GM10847 (cell line): ENCODE measurements around the gene MTERF1.

ENCODE experiments used
- POLR2A ChIP-seq: IDR thresholded peaks from 2 replicates; pipeline ENCODE4 v1.6.1; 2011; ENCODE audit not compliant: insufficient read length; ENCODE audit errors: extremely low read depth

The MTERF1 gene

GRCh38 chr7:91883676-91884362 lies 3.3 kb upstream of the MTERF1 start:
- TF ChIP-seq POLR2A, result no peak

DNA sequence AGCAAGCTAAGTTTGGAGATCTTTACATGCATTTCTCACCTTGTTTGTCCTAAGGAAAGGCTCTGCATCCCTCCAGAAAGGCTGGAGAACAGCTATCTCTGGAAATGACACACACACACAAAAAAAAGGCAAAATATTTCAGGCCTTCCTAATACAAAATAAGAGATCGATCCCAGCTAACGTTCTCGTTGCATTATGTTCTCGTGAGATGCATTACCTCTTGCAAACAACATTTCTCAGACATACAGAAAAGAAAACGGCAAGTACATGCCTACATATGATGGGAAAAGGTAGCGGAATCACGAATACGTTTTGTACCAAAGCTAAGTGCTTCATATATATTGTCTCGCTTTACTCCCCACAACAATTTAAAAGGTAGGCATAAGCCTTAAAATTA lies 488 bp downstream of the MTERF1 start:
- TF ChIP-seq POLR2A, result no peak

- TF ChIP-seq POLR2A, result no peak
Measured at GRCh38 chr7:91876391-91877133, 3.9 kb downstream of the MTERF1 start.

- TF ChIP-seq POLR2A, result no peak
Measured at GRCh38 chr7:91875851-91876250, 4.7 kb downstream of the MTERF1 start.

DNA sequence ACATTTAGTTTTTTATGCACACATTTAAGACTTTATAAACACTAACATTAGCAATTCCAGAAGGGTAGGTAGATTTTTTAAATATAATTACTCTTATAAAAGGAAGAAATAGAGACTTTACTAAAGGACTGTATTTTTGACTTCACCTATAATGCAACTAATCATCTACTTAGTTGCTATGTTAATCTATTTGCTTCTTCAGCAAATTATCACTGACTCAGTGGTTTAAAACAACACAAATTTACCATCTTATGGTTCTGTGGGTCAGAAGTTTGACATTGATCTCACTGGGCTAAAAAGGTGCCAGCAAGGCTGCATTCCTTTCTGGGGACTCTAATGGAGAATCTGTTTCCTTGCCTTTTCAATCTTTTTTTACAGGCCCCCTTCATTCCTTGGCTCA lies 7.6 kb downstream of the MTERF1 start:
- TF ChIP-seq POLR2A, result no peak

GRCh38 chr7:91872069-91872468 lies 8.4 kb downstream of the MTERF1 start:
- no peak for TF ChIP-seq POLR2A

- no peak for TF ChIP-seq POLR2A
Measured at GRCh38 chr7:91869661-91870060, 10.8 kb downstream of the MTERF1 start.

DNA sequence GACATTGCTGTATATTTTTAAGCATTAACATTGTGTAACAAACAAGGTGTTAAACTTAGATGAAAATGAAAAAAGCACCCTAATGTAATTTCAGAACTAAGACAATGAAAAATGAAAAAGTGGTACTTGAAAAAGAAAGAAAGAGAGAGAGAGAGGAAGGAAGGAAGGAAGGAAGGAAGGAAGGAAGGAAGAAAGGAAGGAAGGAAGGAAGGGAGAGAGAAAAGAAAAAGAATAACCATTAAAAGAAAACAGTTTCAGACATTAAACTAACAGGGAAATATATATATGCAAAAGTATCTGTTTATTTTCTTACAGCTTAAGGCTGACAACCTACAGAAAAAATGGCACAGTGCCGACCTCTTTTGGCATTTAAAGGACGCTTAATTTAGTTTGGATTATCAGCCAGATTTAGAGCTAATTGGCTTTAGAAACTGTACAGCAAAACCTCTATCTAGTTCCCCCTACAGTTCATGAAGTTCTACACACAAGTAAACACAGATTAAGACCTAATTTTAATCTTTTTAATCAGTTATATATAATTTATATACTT lies 13.8 kb downstream of the MTERF1 start:
- TF ChIP-seq POLR2A, result no peak

DNA sequence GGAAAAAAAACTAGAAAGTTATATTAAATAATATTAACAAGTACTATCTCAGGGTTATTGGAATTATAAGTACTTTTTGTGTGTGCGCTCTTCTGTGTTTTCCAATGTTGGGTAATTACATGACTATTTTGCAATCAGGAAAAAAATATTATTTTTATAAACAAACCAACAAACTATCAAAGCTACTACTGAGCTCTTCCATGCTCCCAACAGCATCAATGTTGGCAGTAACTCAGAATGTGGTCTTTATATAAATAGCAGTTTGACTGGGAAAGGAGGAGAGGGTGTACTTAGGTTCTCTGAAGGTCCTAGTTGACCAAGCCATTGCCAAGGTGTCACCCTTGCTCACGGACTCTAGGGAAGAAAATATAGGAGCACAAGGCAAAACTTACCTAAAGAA lies 15.0 kb downstream of the MTERF1 start:
- TF ChIP-seq POLR2A, result no peak

DNA sequence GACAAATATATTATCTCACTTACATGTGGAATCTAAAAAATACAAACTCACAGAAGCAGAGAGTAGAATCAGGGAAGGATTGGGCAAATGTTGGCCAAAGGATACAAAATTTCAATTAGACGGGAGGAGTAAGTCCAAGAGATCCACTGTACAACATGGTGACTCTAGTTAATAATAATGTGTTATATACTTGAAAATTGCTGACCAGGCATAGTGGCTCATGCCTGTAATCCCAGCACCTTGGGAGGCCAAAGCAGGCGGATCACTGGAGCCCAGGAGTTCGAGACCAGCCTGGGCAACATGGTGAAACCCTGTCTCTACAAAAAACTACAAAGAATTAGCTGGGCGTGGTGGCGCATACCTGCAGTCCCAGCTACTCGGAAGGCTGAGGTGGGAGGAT lies 16.4 kb downstream of the MTERF1 start:
- no peak for TF ChIP-seq POLR2A

GRCh38 chr7:91852263-91852741 lies 28.2 kb downstream of the MTERF1 start:
- no peak for TF ChIP-seq POLR2A

DNA sequence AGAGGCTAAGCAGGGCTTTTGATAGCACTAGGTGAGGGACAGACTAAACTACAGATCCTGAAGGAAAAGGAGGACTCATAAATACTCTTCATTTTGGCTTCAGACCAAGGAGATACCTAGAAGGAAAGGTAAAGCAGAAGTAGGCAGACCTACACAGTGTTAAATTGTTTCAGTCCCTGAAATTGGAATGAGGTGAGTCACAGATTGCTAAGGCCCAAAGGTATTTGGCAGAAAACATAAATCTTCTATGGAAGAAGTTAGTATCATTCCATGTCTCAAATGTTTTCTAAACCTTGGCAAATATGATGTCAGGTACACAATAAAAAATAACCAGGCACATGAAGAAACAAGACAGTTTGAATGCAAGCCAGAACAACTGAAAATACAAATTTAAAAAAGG lies 30.0 kb downstream of the MTERF1 start:
- TF ChIP-seq POLR2A, result no peak

GRCh38 chr7:91847876-91848588 lies 32.5 kb downstream of the MTERF1 start:
- no peak for TF ChIP-seq POLR2A

- no peak for TF ChIP-seq POLR2A
Measured at GRCh38 chr7:91847231-91847630, 33.3 kb downstream of the MTERF1 start.

GRCh38 chr7:91846436-91846835 lies 34.1 kb downstream of the MTERF1 start:
- TF ChIP-seq POLR2A, result no peak

GRCh38 chr7:91843831-91844230 lies 36.7 kb downstream of the MTERF1 start:
- TF ChIP-seq POLR2A, result no peak

DNA sequence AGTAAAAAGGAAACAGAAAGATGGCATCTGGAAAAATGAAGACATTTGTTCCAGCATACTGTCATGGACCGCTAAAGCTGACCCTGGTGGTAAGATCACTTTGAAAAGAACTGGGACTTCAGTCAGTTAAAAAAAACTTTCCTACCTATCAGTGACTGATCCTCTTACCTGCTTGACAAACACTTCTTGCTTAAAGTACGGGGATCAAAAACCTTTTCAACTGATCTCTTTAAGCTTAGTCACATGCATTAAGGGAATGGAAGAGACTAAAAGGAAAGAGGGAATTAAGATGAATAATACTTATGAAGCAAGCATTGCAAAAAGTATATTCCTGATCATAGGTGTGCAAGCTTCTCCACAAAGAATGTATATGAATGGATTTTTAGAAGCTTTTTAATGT lies 42.1 kb downstream of the MTERF1 start:
- TF ChIP-seq POLR2A, result no peak
